ENCODE measurements around the gene RPL22L1.

- TF ChIP-seq, protein P1, sequence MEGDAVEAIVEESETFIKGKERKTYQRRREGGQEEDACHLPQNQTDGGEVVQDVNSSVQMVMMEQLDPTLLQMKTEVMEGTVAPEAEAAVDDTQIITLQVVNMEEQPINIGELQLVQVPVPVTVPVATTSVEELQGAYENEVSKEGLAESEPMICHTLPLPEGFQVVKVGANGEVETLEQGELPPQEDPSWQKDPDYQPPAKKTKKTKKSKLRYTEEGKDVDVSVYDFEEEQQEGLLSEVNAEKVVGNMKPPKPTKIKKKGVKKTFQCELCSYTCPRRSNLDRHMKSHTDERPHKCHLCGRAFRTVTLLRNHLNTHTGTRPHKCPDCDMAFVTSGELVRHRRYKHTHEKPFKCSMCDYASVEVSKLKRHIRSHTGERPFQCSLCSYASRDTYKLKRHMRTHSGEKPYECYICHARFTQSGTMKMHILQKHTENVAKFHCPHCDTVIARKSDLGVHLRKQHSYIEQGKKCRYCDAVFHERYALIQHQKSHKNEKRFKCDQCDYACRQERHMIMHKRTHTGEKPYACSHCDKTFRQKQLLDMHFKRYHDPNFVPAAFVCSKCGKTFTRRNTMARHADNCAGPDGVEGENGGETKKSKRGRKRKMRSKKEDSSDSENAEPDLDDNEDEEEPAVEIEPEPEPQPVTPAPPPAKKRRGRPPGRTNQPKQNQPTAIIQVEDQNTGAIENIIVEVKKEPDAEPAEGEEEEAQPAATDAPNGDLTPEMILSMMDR (optimal IDR thresholded peaks at IDR 0.05 in 1 of 3, IDR thresholded peaks at IDR 0.05 in 1 of 3, conservative IDR thresholded peaks at IDR 0.05 in 1 of 3; ENCODE audit: extremely low read depth in 1 of 3, insufficient read depth in 2 of 3, low read length in 3 of 3), result no peak
- no peak for TF ChIP-seq EZH2 (IDR thresholded peaks at IDR 0.05; ENCODE audit: low read length)
Observed at GRCh38 chr3:170829546-170830272, 40.3 kb downstream of the RPL22L1 start.
